HEK293 (cell line): ENCODE results near the gene STK40.

ENCODE experiments used
- CTCF ChIA-PET: fragments of 350-600 bp; formaldehyde crosslinking; extraction: SDS; loops from one replicate; lab custom pipeline; 2021; ENCODE audit warnings: antibody characterized with exemption; lab: Yijun Ruan, JAX
- POLR2A ChIA-PET: fragments of 300-600 bp; formaldehyde crosslinking; extraction: SDS; loops from one replicate; lab custom pipeline; 2020; ENCODE audit warnings: antibody characterized with exemption, inconsistent platforms; lab: Yijun Ruan, JAX
- H3K27ac ChIP-seq: fragments of 200-500 bp; sonication (Bioruptor generic); 2 replicates; pipeline ENCODE4 v1.5.1; 2014; ENCODE audit warnings: low read depth, low read length, control low read depth, inconsistent platforms; ENCODE audit errors: extremely low read depth
- H3K36me3 ChIP-seq, 2 experiments: fragments of 200-500 bp in 1 of 2; sonication (Bioruptor generic) in 1 of 2; 1 replicate in 1 of 2; 2 replicates in 1 of 2; pipeline ENCODE4 v1.5.1; 2014 to 2017; ENCODE audit warnings: inconsistent platforms in 2 of 2, low read length in 2 of 2; ENCODE audit not compliant: control insufficient read depth in 2 of 2, insufficient read depth in 1 of 2
- H3K4me1 ChIP-seq: fragments of 200-500 bp; sonication (Bioruptor generic); 2 replicates; pipeline ENCODE4 v1.5.1; 2014; ENCODE audit warnings: mild to moderate bottlenecking, low read length, inconsistent platforms; ENCODE audit not compliant: control insufficient read depth, insufficient read depth
- H3K4me3 ChIP-seq: 2 replicates; pipeline ENCODE4 v1.5.1; 2011; ENCODE audit warnings: low read depth, mild to moderate bottlenecking, control low read depth, low read length, moderate library complexity
- H3K9me3 ChIP-seq: fragments of 200-500 bp; sonication (Bioruptor generic); 2 replicates; pipeline ENCODE4 v1.5.1; 2014; ENCODE audit warnings: low read depth, low read length, inconsistent platforms; ENCODE audit not compliant: control insufficient read depth, insufficient read depth
- HIC1 ChIP-seq: fragments of 450-650 bp; formaldehyde crosslinking; IDR thresholded peaks from 2 replicates; pipeline ENCODE4 v1.5.1; 2016; ENCODE audit warnings: missing biosample characterization, missing genetic modification characterization
- SP7 ChIP-seq: fragments of 450-650 bp; formaldehyde crosslinking; IDR thresholded peaks from 2 replicates; pipeline ENCODE4 v1.5.1; 2016; ENCODE audit warnings: missing biosample characterization, missing genetic modification characterization
- ZBTB11 ChIP-seq: fragments of 450-650 bp; formaldehyde crosslinking; conservative IDR thresholded peaks from 2 replicates; pipeline ENCODE4 v1.5.1; 2016; ENCODE audit warnings: low read depth, missing biosample characterization, missing genetic modification characterization
- ZFP41 ChIP-seq: fragments of 450-650 bp; formaldehyde crosslinking; IDR thresholded peaks from 2 replicates; pipeline ENCODE4 v1.5.1; 2016; ENCODE audit warnings: missing biosample characterization, missing genetic modification characterization, borderline replicate concordance
- ZNF157 ChIP-seq: fragments of 450-650 bp; formaldehyde crosslinking; IDR thresholded peaks from 2 replicates; pipeline ENCODE4 v1.5.1; 2016; ENCODE audit warnings: missing biosample characterization, missing genetic modification characterization
- ZNF280D ChIP-seq: fragments of 450-650 bp; formaldehyde crosslinking; IDR thresholded peaks from 2 replicates; pipeline ENCODE4 v1.5.1; 2016; ENCODE audit warnings: missing biosample characterization, missing genetic modification characterization
- ZNF362 ChIP-seq: fragments of 450-650 bp; formaldehyde crosslinking; IDR thresholded peaks from 2 replicates; pipeline ENCODE4 v1.5.1; 2016; ENCODE audit warnings: missing biosample characterization, missing genetic modification characterization
- ZNF596 ChIP-seq: fragments of 450-650 bp; IDR thresholded peaks from 2 replicates; pipeline ENCODE4 v1.5.0; 2018; ENCODE audit warnings: missing biosample characterization, mild to moderate bottlenecking, missing genetic modification characterization, moderate library complexity
- ZNF621 ChIP-seq: fragments of 450-650 bp; formaldehyde crosslinking; IDR thresholded peaks from 2 replicates; pipeline ENCODE4 v1.5.1; 2017; ENCODE audit warnings: missing biosample characterization, missing genetic modification characterization
- ZNF658 ChIP-seq: fragments of 450-650 bp; formaldehyde crosslinking; IDR thresholded peaks from 2 replicates; pipeline ENCODE4; 2016; ENCODE audit warnings: missing biosample characterization, missing genetic modification characterization
- ZNF791 ChIP-seq: fragments of 450-650 bp; formaldehyde crosslinking; IDR thresholded peaks from 2 replicates; pipeline ENCODE4 v1.5.1; 2016; ENCODE audit warnings: missing biosample characterization, missing genetic modification characterization
- ZSCAN16 ChIP-seq: fragments of 450-650 bp; formaldehyde crosslinking; IDR thresholded peaks from 2 replicates; pipeline ENCODE4 v1.5.1; 2016; ENCODE audit warnings: missing biosample characterization, missing genetic modification characterization
- TF ChIP-seq, protein P1 (sequence below): fragments of 450-650 bp; formaldehyde crosslinking; IDR thresholded peaks from 2 replicates; pipeline ENCODE4 v1.5.1; 2016; ENCODE audit warnings: missing biosample characterization, missing genetic modification characterization

STK40 gene

DNA sequence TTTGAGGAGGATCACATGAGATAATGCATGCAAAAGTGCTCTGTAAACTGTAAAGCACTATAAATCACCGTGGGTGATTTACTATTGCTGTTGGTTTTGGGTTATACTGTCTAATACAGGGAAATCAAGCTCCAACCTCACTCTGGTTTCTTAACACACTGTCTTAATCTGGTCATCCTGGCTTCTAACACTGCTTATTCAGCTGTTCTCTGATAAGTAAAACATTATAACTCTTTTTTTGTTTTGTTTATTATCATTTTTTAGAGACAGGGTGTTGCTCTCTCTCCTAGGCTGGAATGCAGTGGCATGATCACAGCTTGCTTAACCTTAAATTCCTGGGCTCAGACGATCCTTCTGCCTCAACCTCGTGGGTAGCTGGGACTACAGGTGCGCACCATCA is 33.8 kb upstream of the STK40 start (continued):
- TF ChIP-seq, protein P1, sequence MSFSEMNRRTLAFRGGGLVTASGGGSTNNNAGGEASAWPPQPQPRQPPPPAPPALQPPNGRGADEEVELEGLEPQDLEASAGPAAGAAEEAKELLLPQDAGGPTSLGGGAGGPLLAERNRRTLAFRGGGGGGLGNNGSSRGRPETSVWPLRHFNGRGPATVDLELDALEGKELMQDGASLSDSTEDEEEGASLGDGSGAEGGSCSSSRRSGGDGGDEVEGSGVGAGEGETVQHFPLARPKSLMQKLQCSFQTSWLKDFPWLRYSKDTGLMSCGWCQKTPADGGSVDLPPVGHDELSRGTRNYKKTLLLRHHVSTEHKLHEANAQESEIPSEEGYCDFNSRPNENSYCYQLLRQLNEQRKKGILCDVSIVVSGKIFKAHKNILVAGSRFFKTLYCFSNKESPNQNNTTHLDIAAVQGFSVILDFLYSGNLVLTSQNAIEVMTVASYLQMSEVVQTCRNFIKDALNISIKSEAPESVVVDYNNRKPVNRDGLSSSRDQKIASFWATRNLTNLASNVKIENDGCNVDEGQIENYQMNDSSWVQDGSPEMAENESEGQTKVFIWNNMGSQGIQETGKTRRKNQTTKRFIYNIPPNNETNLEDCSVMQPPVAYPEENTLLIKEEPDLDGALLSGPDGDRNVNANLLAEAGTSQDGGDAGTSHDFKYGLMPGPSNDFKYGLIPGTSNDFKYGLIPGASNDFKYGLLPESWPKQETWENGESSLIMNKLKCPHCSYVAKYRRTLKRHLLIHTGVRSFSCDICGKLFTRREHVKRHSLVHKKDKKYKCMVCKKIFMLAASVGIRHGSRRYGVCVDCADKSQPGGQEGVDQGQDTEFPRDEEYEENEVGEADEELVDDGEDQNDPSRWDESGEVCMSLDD (tag by site-specific recombination), result no peak

- CTCF ChIA-PET, result interaction anchor here (0.5 to 2.0 kb wide), 15 partner anchors 10 to 1035 kb away, joined by 3 to 15 read pairs (median 5); partner anchors contain the start of genes LSM10, THRAP3 and TRAPPC3
- POLR2A ChIA-PET, result interaction anchor here (0.7 to 1.8 kb wide), 3 partner anchors 11 to 488 kb away, joined by 3 to 4 read pairs (median 3); partner anchors contain the start of genes AGO3 and OSCP1
These were observed 33.4 kb upstream of the STK40 start for GRCh38 chr1:36419140-36419539.

DNA sequence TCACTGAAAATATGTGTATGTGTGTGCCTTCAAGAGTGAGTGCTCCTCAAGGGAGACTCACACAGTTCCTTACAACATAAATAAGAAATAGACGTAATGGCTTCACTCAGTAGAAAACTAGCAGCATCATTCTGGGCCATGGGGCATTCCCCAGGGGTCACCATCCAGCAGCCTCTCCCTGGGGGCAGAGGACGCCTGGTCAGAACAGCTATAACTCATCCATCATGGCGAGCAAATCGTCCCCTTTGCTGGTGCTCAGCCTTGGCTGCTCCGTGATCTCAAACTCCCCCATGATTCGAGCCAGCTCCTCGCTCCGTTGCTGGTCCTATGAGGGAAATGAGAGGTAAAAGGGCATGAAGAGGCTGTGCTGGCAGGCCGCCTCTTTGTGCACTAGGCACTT is 32.2 kb upstream of the STK40 start:
- Histone ChIP-seq H3K4me1 (no peaks in the 10 kb centered on the region), H3K4me3 (no peak overlapping the region), H3K9me3 (no peaks in the 10 kb centered on the region), H3K36me3 (peaks cover 0 to 32% of the 10 kb centered on the region in 2 experiments; a peak in 1 of 3 replicates), H3K27ac (no peak overlapping the region)
- POLR2A ChIA-PET, result interaction anchor here (1.8 kb wide), 1 partner anchor 33 kb away, joined by 4 read pairs; the partner anchor contains the start of gene OSCP1
- CTCF ChIA-PET, result interaction anchor here (1.4 kb wide), 1 partner anchor 20 kb away, joined by 5 read pairs; the partner anchor contains the start of gene LSM10
- no peak for TF ChIP-seq ZNF621 (tag by site-specific recombination)
- TF ChIP-seq ZNF157, result no peak
- TF ChIP-seq ZBTB11, result no peak
- TF ChIP-seq ZNF658 (tag by site-specific recombination), result no peak
- no peak for TF ChIP-seq ZNF280D (tag by site-specific recombination)
- TF ChIP-seq HIC1 (tag by site-specific recombination), result no peak

More at GRCh38 chr1:36419140-36419539, 33.4 kb upstream of the STK40 start:
- Histone ChIP-seq H3K36me3 (peaks cover 0 to 37% of the 10 kb centered on the region in 2 experiments; a peak in 1 of 3 replicates), H3K27ac (no peak overlapping the region), H3K4me3 (no peak overlapping the region), H3K4me1 (no peaks in the 10 kb centered on the region), H3K9me3 (no peaks in the 10 kb centered on the region)
- no peak for TF ChIP-seq ZSCAN16 (tag by site-specific recombination)
- TF ChIP-seq ZNF362, result no peak
- TF ChIP-seq HIC1 (tag by site-specific recombination), result no peak
- TF ChIP-seq ZNF791, result no peak
- no peak for TF ChIP-seq ZFP41 (tag by site-specific recombination)
- TF ChIP-seq SP7 (tag by site-specific recombination), result no peak
- no peak for TF ChIP-seq ZNF596 (tag by site-specific recombination)
